GM08714 (cell line): ENCODE results near the gene PDK1.

Experiments
- H3K4me3 ChIP-seq: fragments of 200-500 bp; sonication (Bioruptor generic); 2 replicates; pipeline ENCODE4 v1.5.1; 2014; ENCODE audit warnings: mild to moderate bottlenecking, low read length, inconsistent platforms
- ZNF274 ChIP-seq: IDR thresholded peaks from 2 replicates; pipeline ENCODE4 v1.6.1; 2012; ENCODE audit warnings: mild to moderate bottlenecking, low read depth, low read length

The PDK1 gene

GRCh38 chr2:172597176-172597842, 41.4 kb downstream of the PDK1 start:
- no peak overlapping the region for H3K4me3 ChIP-seq
- TF ChIP-seq ZNF274, result no peak

GRCh38 chr2:172599947-172600346, 44.1 kb downstream of the PDK1 start:
- TF ChIP-seq ZNF274, result no peak

GRCh38 chr2:172600557-172601008, 44.7 kb downstream of the PDK1 start:
- TF ChIP-seq ZNF274, result no peak
- H3K4me3 ChIP-seq, result no peak overlapping the region

More at GRCh38 chr2:172599947-172600346, 44.1 kb downstream of the PDK1 start:
- no peak overlapping the region for H3K4me3 ChIP-seq

GRCh38 chr2:172606285-172606684, 50.4 kb downstream of the PDK1 start:
- H3K4me3 ChIP-seq, result no peak overlapping the region
- TF ChIP-seq ZNF274, result no peak

GRCh38 chr2:172607379-172607928, 51.6 kb downstream of the PDK1 start:
- no peak for TF ChIP-seq ZNF274
- no peak overlapping the region for H3K4me3 ChIP-seq

- H3K4me3 ChIP-seq, result no peak overlapping the region
- TF ChIP-seq ZNF274, result no peak
These were observed 53.6 kb downstream of the PDK1 start for GRCh38 chr2:172609488-172609887.

- H3K4me3 ChIP-seq, result no peak overlapping the region
- TF ChIP-seq ZNF274, result no peak
These were observed 56.2 kb downstream of the PDK1 start for GRCh38 chr2:172612051-172612450.

- H3K4me3 ChIP-seq, result no peak overlapping the region
- TF ChIP-seq ZNF274, result no peak
These were observed 57.1 kb downstream of the PDK1 start for GRCh38 chr2:172613040-172613439.

- TF ChIP-seq ZNF274, result no peak
- H3K4me3 ChIP-seq, result no peak overlapping the region
These were observed 57.8 kb downstream of the PDK1 start for GRCh38 chr2:172613615-172614231.

GRCh38 chr2:172614932-172615331, 59.0 kb downstream of the PDK1 start:
- H3K4me3 ChIP-seq, result no peak overlapping the region
- TF ChIP-seq ZNF274, result no peak

- no peak overlapping the region for H3K4me3 ChIP-seq
- TF ChIP-seq ZNF274, result no peak
These were observed 59.9 kb downstream of the PDK1 start for GRCh38 chr2:172615727-172616261.

GRCh38 chr2:172617115-172617514, 61.2 kb downstream of the PDK1 start:
- H3K4me3 ChIP-seq, result no peak overlapping the region
- no peak for TF ChIP-seq ZNF274

- no peak for TF ChIP-seq ZNF274
- no peak overlapping the region for H3K4me3 ChIP-seq
These were observed 67.5 kb downstream of the PDK1 start for GRCh38 chr2:172623249-172623965.

- no peak for TF ChIP-seq ZNF274
- H3K4me3 ChIP-seq, result no peak overlapping the region
These were observed 69.1 kb downstream of the PDK1 start for GRCh38 chr2:172624996-172625395.
